SK-N-SH (cell line): ENCODE data around the gene KIF5C. TPM values are rescaled to one million over a fixed set of nuclear protein-coding genes. Genes with fewer than 3 reads are reported as not detected.
A peak's percentile ranks its signal among the peaks of the same experiment; 100 is the strongest.

Experiments
- CTCF ChIA-PET: fragments of 300-600, 350-600 bp; formaldehyde crosslinking; extraction: SDS; loops from one replicate; lab custom pipeline; 2021; lab: Yijun Ruan, JAX
- POLR2A ChIA-PET: fragments of 350-600 bp; sonication (Branson Sonifier 250); formaldehyde crosslinking; extraction: SDS; loops from one replicate; lab custom pipeline; 2020; ENCODE audit warnings: antibody characterized with exemption, inconsistent platforms; lab: Yijun Ruan, JAX
- DNase-seq: peaks from one replicate; pipeline ENCODE4 v3.0.0; 2012
- H2AFZ ChIP-seq: fragments of 200-600 bp; sonication (generic); 2 replicates; pipeline ENCODE4 v1.8.1; 2016; ENCODE audit warnings: antibody characterized with exemption, mild to moderate bottlenecking, low read depth
- H3F3A ChIP-seq: fragments of 200-600 bp; sonication (generic); replicated peaks from 2 replicates; pipeline ENCODE3; 2016; ENCODE audit warnings: antibody characterized with exemption, mild to moderate bottlenecking; ENCODE audit not compliant: insufficient read depth
- H3K27ac ChIP-seq, 2 experiments: fragments of 200-500 bp in 1 of 2; fragments of 200-600 bp in 1 of 2; sonication (Bioruptor generic) in 1 of 2; sonication (generic), shearing (Covaris generic) in 1 of 2; 2 replicates each; pipeline versions ENCODE4 v1.5.1 to v1.6.1; 2014 to 2016; ENCODE audit warnings: low read depth in 2 of 2, inconsistent platforms in 1 of 2, low read length in 1 of 2, mild to moderate bottlenecking in 1 of 2, mixed read lengths in 1 of 2
- H3K27me3 ChIP-seq: fragments of 200-600 bp; sonication (generic), shearing (Covaris generic); 2 replicates; pipeline ENCODE4 v1.6.1; 2016; ENCODE audit warnings: mixed run types; ENCODE audit not compliant: insufficient read depth
- H3K36me3 ChIP-seq, 2 experiments: fragments of 200-500 bp in 1 of 2; fragments of 200-600 bp in 1 of 2; sonication (Bioruptor generic) in 1 of 2; sonication (generic) in 1 of 2; replicated peaks in 1 of 2; 2 replicates each; pipeline versions ENCODE3 to v1.5.1; 2014 to 2016; ENCODE audit warnings: low read length in 1 of 2, mild to moderate bottlenecking in 1 of 2; ENCODE audit not compliant: insufficient read depth in 2 of 2, control insufficient read depth in 1 of 2
- H3K4me1 ChIP-seq, 2 experiments: fragments of 200-500 bp in 1 of 2; fragments of 200-600 bp in 1 of 2; sonication (Bioruptor generic) in 1 of 2; sonication (generic), shearing (Covaris generic) in 1 of 2; 2 replicates each; pipeline versions ENCODE4 v1.5.1 to v1.6.1; 2014 to 2016; ENCODE audit warnings: low read depth in 1 of 2, low read length in 1 of 2, mixed run types in 1 of 2; ENCODE audit not compliant: insufficient read depth in 2 of 2, control insufficient read depth in 1 of 2
- H3K4me2 ChIP-seq: fragments of 200-600 bp; sonication (generic), shearing (Covaris generic); 2 replicates; pipeline ENCODE4 v1.6.1; 2017; ENCODE audit warnings: mixed run types
- H3K4me3 ChIP-seq, 2 experiments: fragments of 200-500 bp in 1 of 2; fragments of 200-600 bp in 1 of 2; sonication (Bioruptor generic) in 1 of 2; sonication (generic), shearing (Covaris generic) in 1 of 2; 2 replicates each; pipeline versions ENCODE4 v1.5.1 to v1.8.1; 2014 to 2016; ENCODE audit warnings: low read depth in 2 of 2, inconsistent platforms in 1 of 2, low read length in 1 of 2, mild to moderate bottlenecking in 1 of 2, mixed read lengths in 1 of 2, moderate library complexity in 1 of 2
- H3K79me2 ChIP-seq: fragments of 200-600 bp; sonication (generic); 2 replicates; pipeline ENCODE4 v1.8.1; 2017; ENCODE audit warnings: mild to moderate bottlenecking; ENCODE audit not compliant: insufficient read depth
- H3K9ac ChIP-seq: fragments of 200-600 bp; sonication (generic); 2 replicates; pipeline ENCODE4 v1.6.1; 2017; ENCODE audit warnings: mixed run types
- H3K9me2 ChIP-seq: fragments of 200-600 bp; sonication (generic); 2 replicates; pipeline ENCODE4 v1.6.1; 2017; ENCODE audit warnings: mixed run types
- H3K9me3 ChIP-seq: fragments of 200-600 bp; sonication (generic); 2 replicates; pipeline ENCODE4 v1.6.1; 2017; ENCODE audit warnings: mixed run types, mild to moderate bottlenecking, moderate library complexity
- H4K20me1 ChIP-seq: fragments of 200-600 bp; sonication (generic); 2 replicates; pipeline ENCODE4 v1.6.1; 2017; ENCODE audit warnings: mild to moderate bottlenecking, mixed run types; ENCODE audit not compliant: insufficient read depth
- FOXJ3 ChIP-seq: sonication (generic); formaldehyde crosslinking; IDR thresholded peaks from 2 replicates; pipeline ENCODE4 v1.5.1; 2020; ENCODE audit warnings: mild to moderate bottlenecking, missing genetic modification reagents
- MEF2A ChIP-seq: IDR thresholded peaks from 2 replicates; pipeline ENCODE4 v1.4.0; 2012; ENCODE audit warnings: low read depth, borderline replicate concordance
- MXI1 ChIP-seq: IDR thresholded peaks from 2 replicates; pipeline ENCODE4 v1.6.1; 2012; ENCODE audit warnings: mild to moderate bottlenecking, low read depth, low read length, improper control_type of control experiment
- RAD21 ChIP-seq: IDR thresholded peaks from 2 replicates; pipeline ENCODE4 v1.6.1; 2012; ENCODE audit warnings: mild to moderate bottlenecking, low read length
- RCOR1 ChIP-seq: fragments of 150-350 bp; IDR thresholded peaks from 2 replicates; pipeline ENCODE4 v1.6.1; 2017; ENCODE audit warnings: antibody characterized with exemption, low read length
- USF1 ChIP-seq: IDR thresholded peaks from 2 replicates; pipeline ENCODE4 v1.4.0; 2012; ENCODE audit warnings: low read depth, borderline replicate concordance
- whole genome bisulfite sequencing: methylation state at CpG from one replicate; pipeline ENCODE4 v1.1.6; 2017; ENCODE audit warnings: low lambda C conversion rate; 5-methylcytosine and 5-hydroxymethylcytosine counted together
- polyA plus RNA-seq, 3 experiments: library from polyadenylated mRNA; depleted of rRNA; stranded (reverse); fragments of >200 nt; gene quantifications; 2 replicates each; pipeline ENCODE4 v1.2.3, GENCODE V29; 2012
- TF ChIP-seq, protein P1 (sequence below): IDR thresholded peaks from 2 replicates; pipeline ENCODE4 v1.6.1; 2012; ENCODE audit warnings: mild to moderate bottlenecking, low read depth, low read length, moderate library complexity
- TF ChIP-seq, protein P2 (sequence below): fragments of 200-600 bp; sonication (generic); IDR thresholded peaks from 2 replicates; pipeline ENCODE4 v1.6.1; 2017; ENCODE audit warnings: antibody characterized with exemption, mild to moderate bottlenecking, moderate library complexity
- TF ChIP-seq, protein P3 (sequence below): IDR thresholded peaks from 2 replicates; pipeline ENCODE4; 2012

Gene KIF5C
- polyA plus RNA-seq, 1 of the 3 experiments (the other 2 are of a cell fraction) = 3.9 TPM

- H3K36me3 ChIP-seq = no peaks in the 10 kb centered on the region
- H3K4me2 ChIP-seq = no peak overlapping the region
- no peak for DNase-seq
- CTCF ChIA-PET = interaction anchor here (1.0 to 1.5 kb wide), 6 partner anchors 11 to 533 kb away, joined by 3 to 5 read pairs (median 4); no protein-coding TSS in a partner anchor
- POLR2A ChIA-PET = no interaction called here
- no peak overlapping the region for H3K9ac ChIP-seq
- TF ChIP-seq MEF2A (no peak), MXI1 (no peak), RCOR1 (no peak), USF1 (no peak; the same call in 1 of the 2 replicates), FOXJ3 (CRISPR knock-in tag) (no peak), RAD21 (peak; percentile 23; the same call in 1 of the 2 replicates)
- TF ChIP-seq, protein P1, sequence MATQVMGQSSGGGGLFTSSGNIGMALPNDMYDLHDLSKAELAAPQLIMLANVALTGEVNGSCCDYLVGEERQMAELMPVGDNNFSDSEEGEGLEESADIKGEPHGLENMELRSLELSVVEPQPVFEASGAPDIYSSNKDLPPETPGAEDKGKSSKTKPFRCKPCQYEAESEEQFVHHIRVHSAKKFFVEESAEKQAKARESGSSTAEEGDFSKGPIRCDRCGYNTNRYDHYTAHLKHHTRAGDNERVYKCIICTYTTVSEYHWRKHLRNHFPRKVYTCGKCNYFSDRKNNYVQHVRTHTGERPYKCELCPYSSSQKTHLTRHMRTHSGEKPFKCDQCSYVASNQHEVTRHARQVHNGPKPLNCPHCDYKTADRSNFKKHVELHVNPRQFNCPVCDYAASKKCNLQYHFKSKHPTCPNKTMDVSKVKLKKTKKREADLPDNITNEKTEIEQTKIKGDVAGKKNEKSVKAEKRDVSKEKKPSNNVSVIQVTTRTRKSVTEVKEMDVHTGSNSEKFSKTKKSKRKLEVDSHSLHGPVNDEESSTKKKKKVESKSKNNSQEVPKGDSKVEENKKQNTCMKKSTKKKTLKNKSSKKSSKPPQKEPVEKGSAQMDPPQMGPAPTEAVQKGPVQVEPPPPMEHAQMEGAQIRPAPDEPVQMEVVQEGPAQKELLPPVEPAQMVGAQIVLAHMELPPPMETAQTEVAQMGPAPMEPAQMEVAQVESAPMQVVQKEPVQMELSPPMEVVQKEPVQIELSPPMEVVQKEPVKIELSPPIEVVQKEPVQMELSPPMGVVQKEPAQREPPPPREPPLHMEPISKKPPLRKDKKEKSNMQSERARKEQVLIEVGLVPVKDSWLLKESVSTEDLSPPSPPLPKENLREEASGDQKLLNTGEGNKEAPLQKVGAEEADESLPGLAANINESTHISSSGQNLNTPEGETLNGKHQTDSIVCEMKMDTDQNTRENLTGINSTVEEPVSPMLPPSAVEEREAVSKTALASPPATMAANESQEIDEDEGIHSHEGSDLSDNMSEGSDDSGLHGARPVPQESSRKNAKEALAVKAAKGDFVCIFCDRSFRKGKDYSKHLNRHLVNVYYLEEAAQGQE = no peak
- TF ChIP-seq, protein P2, sequence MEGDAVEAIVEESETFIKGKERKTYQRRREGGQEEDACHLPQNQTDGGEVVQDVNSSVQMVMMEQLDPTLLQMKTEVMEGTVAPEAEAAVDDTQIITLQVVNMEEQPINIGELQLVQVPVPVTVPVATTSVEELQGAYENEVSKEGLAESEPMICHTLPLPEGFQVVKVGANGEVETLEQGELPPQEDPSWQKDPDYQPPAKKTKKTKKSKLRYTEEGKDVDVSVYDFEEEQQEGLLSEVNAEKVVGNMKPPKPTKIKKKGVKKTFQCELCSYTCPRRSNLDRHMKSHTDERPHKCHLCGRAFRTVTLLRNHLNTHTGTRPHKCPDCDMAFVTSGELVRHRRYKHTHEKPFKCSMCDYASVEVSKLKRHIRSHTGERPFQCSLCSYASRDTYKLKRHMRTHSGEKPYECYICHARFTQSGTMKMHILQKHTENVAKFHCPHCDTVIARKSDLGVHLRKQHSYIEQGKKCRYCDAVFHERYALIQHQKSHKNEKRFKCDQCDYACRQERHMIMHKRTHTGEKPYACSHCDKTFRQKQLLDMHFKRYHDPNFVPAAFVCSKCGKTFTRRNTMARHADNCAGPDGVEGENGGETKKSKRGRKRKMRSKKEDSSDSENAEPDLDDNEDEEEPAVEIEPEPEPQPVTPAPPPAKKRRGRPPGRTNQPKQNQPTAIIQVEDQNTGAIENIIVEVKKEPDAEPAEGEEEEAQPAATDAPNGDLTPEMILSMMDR = peak; percentile 39
- TF ChIP-seq, protein P3, sequence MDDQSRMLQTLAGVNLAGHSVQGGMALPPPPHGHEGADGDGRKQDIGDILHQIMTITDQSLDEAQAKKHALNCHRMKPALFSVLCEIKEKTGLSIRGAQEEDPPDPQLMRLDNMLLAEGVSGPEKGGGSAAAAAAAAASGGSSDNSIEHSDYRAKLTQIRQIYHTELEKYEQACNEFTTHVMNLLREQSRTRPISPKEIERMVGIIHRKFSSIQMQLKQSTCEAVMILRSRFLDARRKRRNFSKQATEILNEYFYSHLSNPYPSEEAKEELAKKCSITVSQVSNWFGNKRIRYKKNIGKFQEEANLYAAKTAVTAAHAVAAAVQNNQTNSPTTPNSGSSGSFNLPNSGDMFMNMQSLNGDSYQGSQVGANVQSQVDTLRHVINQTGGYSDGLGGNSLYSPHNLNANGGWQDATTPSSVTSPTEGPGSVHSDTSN = peak; percentile 45; the same call in 1 of the 2 replicates
- H4K20me1 ChIP-seq = no peaks in the 10 kb centered on the region
- 95% methylated on average over 7 of the region's 7 CpGs for WGBS
- H3K79me2 ChIP-seq = no peaks in the 10 kb centered on the region; the same call in 1 of the 2 replicates
- H3K4me3 ChIP-seq = peak overlapping the region in 1 of 2 experiments; percentile 8; a peak in 1 of 4 replicates
- no peaks in the 10 kb centered on the region for H3F3A ChIP-seq
- H3K9me2 ChIP-seq = no peaks in the 10 kb centered on the region
- H3K9me3 ChIP-seq = peaks cover 5% of the 10 kb centered on the region; the same call in 1 of the 2 replicates
- H3K4me1 ChIP-seq = peaks cover 0 to 7% of the 10 kb centered on the region in 2 experiments; a peak in 1 of 4 replicates
- H2AFZ ChIP-seq = no peak overlapping the region
- H3K27ac ChIP-seq = no peak overlapping the region
- H3K27me3 ChIP-seq = no peaks in the 10 kb centered on the region
These were observed 165.4 kb downstream of the KIF5C start for GRCh38 chr2:149040451-149040850.
